ENCODE data around the gene TCF12. TPM values are rescaled to one million over a fixed set of nuclear protein-coding genes. Genes with fewer than 3 reads are reported as not detected.

TCF12 gene
- total and polyA plus RNA-seq, 2 of the 8 experiments (the other 6 are each of a cell fraction or from before 2014, with no cell fraction given) = 85.8 to 101 TPM

GRCh38 chr15:57041416-57041815, 123.0 kb downstream of the TCF12 start:
- H2AK5ac ChIP-seq (ENCODE audit: low read depth, low read length) = no peak overlapping the region
- ChIA-PET POLR2A (ENCODE audit: partially characterized antibody) (interaction anchor here (1.6 kb wide), 1 partner anchor 122 kb away, joined by 4 read pairs; no protein-coding TSS in a partner anchor), CTCF (ENCODE audit: partially characterized antibody) (no interaction called here)
- H3K4ac ChIP-seq (replicated peaks; ENCODE audit: insufficient read length, low read depth, low read length) = no peak overlapping the region
- H3K4me3 ChIP-seq (ENCODE audit: extremely low read depth in 1 of 4, insufficient read depth in 2 of 4, low read depth in 3 of 4, low read length in 4 of 4) = no peak overlapping the region
- H3K56ac ChIP-seq (replicated peaks; ENCODE audit: insufficient read length, low read depth, low read length) = no peak overlapping the region
- peaks cover 0 to 15% (median 0%) of the 10 kb centered on the region in 4 experiments; a peak in 4 of 7 replicates for H3K4me1 ChIP-seq (replicated peaks in 1 of 4; ENCODE audit: control insufficient read depth in 3 of 4, insufficient read depth in 4 of 4, low read length in 3 of 4)
- no peaks in the 10 kb centered on the region for H3K23me2 ChIP-seq (ENCODE audit: low read depth, low read length)
- H3K79me1 ChIP-seq (ENCODE audit: low read depth, low read length) = no peaks in the 10 kb centered on the region
- H3K18ac ChIP-seq (ENCODE audit: extremely low read depth, low read length) = no peak overlapping the region
- TF ChIP-seq EZH2 (IDR thresholded peaks at IDR 0.05; ENCODE audit: low read depth, low read length, severe bottlenecking) = no peak
- no peak for TF ChIP-seq SP2 (IDR thresholded peaks at IDR 0.05; ENCODE audit: low read length)
- no peak for TF ChIP-seq USF2 (IDR thresholded peaks at IDR 0.05; ENCODE audit: low read length)
- no peak for TF ChIP-seq POLR2AphosphoS5 (IDR thresholded peaks at IDR 0.05; ENCODE audit: low read depth, low read length)
- no peak for TF ChIP-seq ZNF274 (IDR thresholded peaks at IDR 0.05; ENCODE audit: borderline replicate concordance, extremely low read depth, low read length)
- no peak for TF ChIP-seq MAX (IDR thresholded peaks at IDR 0.05)
- TF ChIP-seq CHD2 (IDR thresholded peaks at IDR 0.05; ENCODE audit: low read length) = no peak
- no peaks in the 10 kb centered on the region for H3K9me3 ChIP-seq (ENCODE audit: insufficient read depth in 2 of 2, low read depth in 1 of 2, low read length in 1 of 2)
- no peak overlapping the region for H2BK15ac ChIP-seq (ENCODE audit: low read length)
- H4K5ac ChIP-seq (ENCODE audit: insufficient read length, low read depth, low read length) = peak overlapping the region; percentile 15
- H4K8ac ChIP-seq (ENCODE audit: extremely low read depth, insufficient read depth, low read length) = no peak overlapping the region
- peaks cover 0 to 2% of the 10 kb centered on the region in 2 experiments for H4K20me1 ChIP-seq (replicated peaks in 1 of 2; ENCODE audit: control insufficient read depth in 1 of 2, insufficient read depth in 2 of 2, low read length in 2 of 2)
- H3K36me3 ChIP-seq (ENCODE audit: control insufficient read depth in 2 of 4, insufficient read depth in 4 of 4, low read length in 3 of 4) = no peaks in the 10 kb centered on the region
- H2BK12ac ChIP-seq (ENCODE audit: low read depth, low read length) = no peak overlapping the region
- no peak overlapping the region for H3K23ac ChIP-seq (ENCODE audit: insufficient read length)
- peaks cover 0 to 96% of the 10 kb centered on the region in 2 experiments; a peak in 3 of 4 replicates for H3K79me2 ChIP-seq (ENCODE audit: control insufficient read depth in 1 of 2, insufficient read depth in 2 of 2, low read length in 2 of 2)
- H2BK5ac ChIP-seq (ENCODE audit: low read depth, low read length) = no peak overlapping the region
- H3K4me2 ChIP-seq (ENCODE audit: insufficient read depth in 1 of 2, low read depth in 2 of 2, low read length in 2 of 2) = no peak overlapping the region; a peak in 1 of 4 replicates
- no peak overlapping the region for H2BK120ac ChIP-seq (replicated peaks; ENCODE audit: low read depth, low read length)
- H2AFZ ChIP-seq (ENCODE audit: low read length) = no peak overlapping the region
- DNase-seq (ENCODE audit: low read depth in 1 of 2, low spot score in 2 of 2) (no peak), FAIRE-seq (no peak)
- no peak overlapping the region for H3K14ac ChIP-seq (ENCODE audit: insufficient read length)
- H4K91ac ChIP-seq (replicated peaks; ENCODE audit: insufficient read length, low read length) = no peak overlapping the region
- H3K9ac ChIP-seq (replicated peaks in 1 of 4; ENCODE audit: extremely low read depth in 1 of 4, low read depth in 3 of 4, low read length in 3 of 4) = no peak overlapping the region
- no peak overlapping the region for H3K27ac ChIP-seq (ENCODE audit: low read depth, low read length)
- no peak overlapping the region for H2BK20ac ChIP-seq (ENCODE audit: low read length)
- no peaks in the 10 kb centered on the region for H3K27me3 ChIP-seq (replicated peaks in 1 of 4; ENCODE audit: control insufficient read depth in 3 of 4, extremely low read depth in 1 of 4, insufficient read depth in 3 of 4, low read length in 3 of 4)
